HEK293 (cell line): ENCODE results near the gene CD82.

ENCODE experiments used
- ATF2 ChIP-seq: fragments of 450-650 bp; formaldehyde crosslinking; IDR thresholded peaks from 2 replicates; pipeline ENCODE4 v1.5.1; 2016; ENCODE audit warnings: missing biosample characterization, missing genetic modification characterization, low read depth
- CTCF ChIP-seq: fragments of 450-650 bp; formaldehyde crosslinking; IDR thresholded peaks from 2 replicates; pipeline ENCODE4 v1.5.1; 2016; ENCODE audit warnings: missing biosample characterization, missing genetic modification characterization
- MEIS1 ChIP-seq: sonication (generic); formaldehyde crosslinking; IDR thresholded peaks from 2 replicates; pipeline ENCODE4 v1.8.1; 2022; ENCODE audit warnings: missing genetic modification reagents, mild to moderate bottlenecking, borderline replicate concordance
- MYNN ChIP-seq: fragments of 450-650 bp; formaldehyde crosslinking; IDR thresholded peaks from 2 replicates; pipeline ENCODE4 v1.5.1; 2016; ENCODE audit warnings: missing biosample characterization, missing genetic modification characterization, borderline replicate concordance
- PRDM10 ChIP-seq: fragments of 450-650 bp; formaldehyde crosslinking; IDR thresholded peaks from 2 replicates; pipeline ENCODE4 v1.5.1; 2016; ENCODE audit warnings: missing biosample characterization, missing genetic modification characterization
- REST ChIP-seq: fragments of 450-650 bp; formaldehyde crosslinking; IDR thresholded peaks from 2 replicates; pipeline ENCODE4 v1.5.1; 2016; ENCODE audit warnings: missing biosample characterization, missing genetic modification characterization
- ZBTB20 ChIP-seq: fragments of 450-650 bp; formaldehyde crosslinking; IDR thresholded peaks from 2 replicates; pipeline ENCODE4 v1.5.1; 2016; ENCODE audit warnings: missing biosample characterization, missing genetic modification characterization
- ZNF175 ChIP-seq: fragments of 450-650 bp; formaldehyde crosslinking; IDR thresholded peaks from 2 replicates; pipeline ENCODE4 v1.5.1; 2016; ENCODE audit warnings: missing biosample characterization, missing genetic modification characterization
- ZNF24 ChIP-seq: fragments of 450-650 bp; formaldehyde crosslinking; IDR thresholded peaks from 2 replicates; pipeline ENCODE4 v1.5.1; 2016; ENCODE audit warnings: missing biosample characterization, missing genetic modification characterization
- ZNF274 ChIP-seq, 2 experiments: fragments of 200-500 bp in 1 of 2; fragments of 450-650 bp in 1 of 2; sonication (Bioruptor generic) in 1 of 2; formaldehyde crosslinking in 1 of 2; IDR thresholded peaks; 2 replicates each; pipeline versions ENCODE4 v1.5.1 to v1.6.1; 2014 to 2016; ENCODE audit warnings: borderline replicate concordance in 1 of 2, inconsistent platforms in 1 of 2, low read length in 1 of 2, missing biosample characterization in 1 of 2, missing genetic modification characterization in 1 of 2
- ZNF324 ChIP-seq: fragments of 450-650 bp; formaldehyde crosslinking; IDR thresholded peaks from 2 replicates; pipeline ENCODE4 v1.5.1; 2016; ENCODE audit warnings: missing biosample characterization, missing genetic modification characterization
- ZNF350 ChIP-seq: fragments of 450-650 bp; formaldehyde crosslinking; IDR thresholded peaks from 2 replicates; pipeline ENCODE4 v1.5.0; 2017; ENCODE audit warnings: missing biosample characterization, mild to moderate bottlenecking, missing genetic modification characterization
- ZNF544 ChIP-seq: fragments of 450-650 bp; formaldehyde crosslinking; IDR thresholded peaks from 2 replicates; pipeline ENCODE4 v1.5.0; 2017; ENCODE audit warnings: missing biosample characterization, missing genetic modification characterization
- ZNF629 ChIP-seq: fragments of 450-650 bp; formaldehyde crosslinking; IDR thresholded peaks from 2 replicates; pipeline ENCODE4 v1.5.1; 2017; ENCODE audit warnings: missing biosample characterization, missing genetic modification characterization

- no peak for TF ChIP-seq CTCF (tag by site-specific recombination)
- no peak for TF ChIP-seq ZNF175
- no peak for TF ChIP-seq ZNF274 (IDR thresholded peaks at IDR 0.05; ENCODE audit: low read length)
- TF ChIP-seq ZNF274 (tag by site-specific recombination; IDR thresholded peaks at IDR 0.05; ENCODE audit: borderline replicate concordance): no peak
- no peak for TF ChIP-seq ZBTB20 (tag by site-specific recombination)
- no peak for TF ChIP-seq REST (tag by site-specific recombination)
- TF ChIP-seq ATF2 (tag by site-specific recombination): no peak
- no peak for TF ChIP-seq ZNF324
- TF ChIP-seq MYNN (tag by site-specific recombination): no peak
- TF ChIP-seq PRDM10 (tag by site-specific recombination): no peak
- TF ChIP-seq ZNF24: no peak
- no peak for TF ChIP-seq ZNF629 (tag by site-specific recombination)
- no peak for TF ChIP-seq MEIS1
- TF ChIP-seq ZNF544 (tag by site-specific recombination): no peak
- TF ChIP-seq ZNF350 (tag by site-specific recombination): no peak
Measured at GRCh38 chr11:44628730-44629700, 63.6 kb downstream of the CD82 start.
